Activated naive CD8-positive, alpha-beta T cell (primary cell): ENCODE data around the gene GPR155.
A peak's percentile ranks its signal among the peaks of the same experiment; 100 is the strongest.
"Not testable (repeated sequence)": the region's sequence is repeated elsewhere in the genome, so short reads cannot be mapped to it uniquely, and the experiment has no call there.

Source experiments
- H3K27ac Mint-ChIP-seq: one replicate; pipeline ENCODE4 v1.8.0; 2021; ENCODE audit warnings: mixed read lengths
- H3K27me3 Mint-ChIP-seq: one replicate; pipeline ENCODE4 v1.8.0; 2021; ENCODE audit warnings: mixed read lengths
- H3K36me3 Mint-ChIP-seq: one replicate; pipeline ENCODE4 v1.8.0; 2021; ENCODE audit warnings: mixed read lengths
- H3K4me1 Mint-ChIP-seq: one replicate; pipeline ENCODE4 v1.8.0; 2021; ENCODE audit warnings: low read depth, mixed read lengths
- H3K4me3 Mint-ChIP-seq: one replicate; pipeline ENCODE4 v1.8.0; 2021; ENCODE audit warnings: mild to moderate bottlenecking, mixed read lengths
- H3K9me3 Mint-ChIP-seq: one replicate; pipeline ENCODE4 v1.8.0; 2021; ENCODE audit warnings: low read depth, mixed read lengths

The GPR155 gene

DNA sequence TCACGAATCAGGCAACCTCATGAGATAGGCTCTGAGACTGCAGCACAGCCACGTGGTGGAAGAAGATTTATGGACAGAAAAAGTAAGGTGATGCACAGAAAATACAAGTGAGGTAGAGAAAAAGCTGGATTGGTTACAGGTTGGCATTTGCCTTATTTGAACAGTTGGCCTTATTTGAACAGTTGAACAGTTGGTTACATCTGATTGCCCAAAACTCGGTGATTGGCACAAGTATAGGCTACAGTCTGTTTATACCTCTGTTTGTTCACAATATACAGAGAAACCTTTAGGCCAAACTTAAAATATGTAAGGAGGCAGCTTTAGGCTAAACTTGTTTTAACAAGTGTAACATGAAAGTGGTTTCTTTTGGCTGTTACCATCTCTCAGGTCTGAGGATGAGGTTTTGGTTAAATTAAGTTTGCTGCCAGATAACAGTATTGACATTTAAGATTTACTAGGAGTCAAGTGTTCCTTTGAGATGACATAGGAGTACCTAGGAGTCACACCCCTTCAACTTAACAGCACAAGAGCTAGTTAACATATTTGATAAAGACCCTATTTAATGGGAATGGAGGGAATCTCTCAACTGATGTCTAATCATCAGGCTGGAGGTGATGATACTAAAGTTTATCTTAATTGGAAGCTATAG lies 16.5 kb upstream of the GPR155 start:
- Mint-ChIP-seq H3K27ac (no peak overlapping the region), H3K4me3 (no peak overlapping the region), H3K27me3 (no peaks in the 10 kb centered on the region), H3K4me1 (peaks cover 9% of the 10 kb centered on the region), H3K36me3 (peaks cover 11% of the 10 kb centered on the region), H3K9me3 (no peaks in the 10 kb centered on the region)

DNA sequence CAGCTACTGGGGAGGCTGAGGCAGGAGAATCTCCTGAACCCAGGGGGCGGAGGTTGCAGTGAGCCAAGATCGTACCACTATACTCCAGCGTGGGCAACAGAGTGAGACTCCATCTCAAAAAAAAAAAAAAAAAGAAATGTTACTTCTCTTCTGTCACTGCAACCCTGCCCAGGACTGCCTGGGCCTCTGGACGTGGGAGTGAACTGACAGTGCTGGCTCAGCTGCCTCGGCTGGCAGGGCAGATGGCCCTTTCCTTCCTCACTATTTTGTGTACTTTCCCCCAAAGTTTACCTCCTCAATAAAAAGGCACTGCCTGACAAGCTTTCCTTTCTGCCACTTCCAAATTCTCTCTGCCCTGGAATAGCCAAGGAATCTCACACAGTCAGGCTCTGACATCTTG lies 12.5 kb upstream of the GPR155 start:
- Mint-ChIP-seq H3K4me3 (no peak overlapping the region), H3K27me3 (no peaks in the 10 kb centered on the region), H3K36me3 (peaks cover 2% of the 10 kb centered on the region), H3K4me1 (peaks cover 31% of the 10 kb centered on the region), H3K9me3 (no peaks in the 10 kb centered on the region), H3K27ac (no peak overlapping the region)

DNA sequence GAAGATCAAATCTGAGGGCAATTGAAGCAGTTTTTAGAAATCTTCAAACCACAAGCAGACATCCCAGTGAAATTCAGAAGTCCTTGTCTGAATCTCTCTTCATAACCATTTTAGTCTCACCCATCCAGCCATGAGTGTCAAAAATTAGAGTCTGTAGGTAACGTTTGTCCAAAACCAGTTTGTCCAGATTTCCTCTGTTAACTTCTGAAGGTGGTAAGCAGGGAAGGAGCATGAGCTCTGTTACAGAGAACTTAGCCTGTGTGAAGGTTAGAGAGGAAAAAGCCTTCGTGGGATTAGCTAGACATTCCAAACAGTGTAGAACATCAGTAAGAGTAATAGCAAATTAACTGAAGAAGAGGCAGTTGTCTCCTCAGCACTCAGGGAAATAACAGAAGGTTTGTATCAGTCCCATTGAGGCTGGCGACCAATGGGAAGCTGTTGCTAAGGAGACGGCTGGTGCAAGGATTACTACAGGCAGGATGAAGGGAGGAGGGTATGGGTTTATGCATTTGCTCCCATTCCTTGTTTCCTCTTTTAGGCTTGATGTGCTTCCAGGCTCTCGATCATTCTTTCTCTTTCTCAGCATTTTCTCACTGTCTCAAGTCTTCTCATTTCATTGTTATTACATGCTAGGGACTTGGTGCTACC lies 8.7 kb upstream of the GPR155 start:
- Mint-ChIP-seq H3K27me3 (no peaks in the 10 kb centered on the region), H3K27ac (peak overlapping the region; percentile 97), H3K36me3 (no peaks in the 10 kb centered on the region), H3K9me3 (no peaks in the 10 kb centered on the region), H3K4me1 (peaks cover 60% of the 10 kb centered on the region), H3K4me3 (no peak overlapping the region)

DNA sequence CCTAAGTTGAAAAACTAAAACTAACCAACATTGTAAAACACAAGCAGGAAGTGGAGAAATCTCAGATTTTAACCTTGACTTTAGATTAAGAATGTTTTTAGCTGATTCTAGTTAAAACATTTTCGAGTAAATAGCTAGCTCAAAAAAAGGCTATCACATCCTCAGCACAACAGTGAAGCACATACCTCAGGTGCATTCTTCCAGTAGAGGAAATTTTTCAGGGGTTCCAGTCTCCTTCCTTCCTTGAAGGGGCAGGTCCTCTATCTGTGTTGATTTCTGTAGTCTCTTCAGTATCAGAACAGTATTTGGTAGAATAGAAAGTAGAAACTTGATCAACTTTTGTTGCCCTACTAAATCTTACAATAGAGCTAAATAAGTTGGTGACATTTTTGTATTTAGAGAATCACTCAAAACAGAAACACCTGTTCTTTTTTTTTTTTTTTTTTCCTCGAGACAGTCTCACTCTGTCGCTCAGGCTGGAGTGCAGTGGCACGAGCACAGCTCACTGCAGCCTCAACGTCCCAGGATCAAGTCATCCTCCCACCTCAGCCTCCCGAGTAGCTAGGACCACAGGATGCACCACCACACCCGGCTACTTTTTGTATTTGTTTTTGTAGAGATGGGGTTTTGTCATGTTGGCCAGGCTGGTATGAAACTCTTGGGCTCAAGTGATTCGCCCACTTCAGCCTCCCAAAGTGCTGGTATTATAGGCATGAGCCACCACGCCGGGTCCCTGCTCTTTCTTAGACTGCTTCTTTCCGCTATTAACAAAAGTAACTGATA lies 6.9 kb upstream of the GPR155 start:
- Mint-ChIP-seq H3K4me3 (peak overlapping the region; percentile 89), H3K36me3 (no peaks in the 10 kb centered on the region), H3K27me3 (no peaks in the 10 kb centered on the region), H3K9me3 (no peaks in the 10 kb centered on the region), H3K27ac (peak overlapping the region; percentile 97), H3K4me1 (peaks cover 74% of the 10 kb centered on the region)

DNA sequence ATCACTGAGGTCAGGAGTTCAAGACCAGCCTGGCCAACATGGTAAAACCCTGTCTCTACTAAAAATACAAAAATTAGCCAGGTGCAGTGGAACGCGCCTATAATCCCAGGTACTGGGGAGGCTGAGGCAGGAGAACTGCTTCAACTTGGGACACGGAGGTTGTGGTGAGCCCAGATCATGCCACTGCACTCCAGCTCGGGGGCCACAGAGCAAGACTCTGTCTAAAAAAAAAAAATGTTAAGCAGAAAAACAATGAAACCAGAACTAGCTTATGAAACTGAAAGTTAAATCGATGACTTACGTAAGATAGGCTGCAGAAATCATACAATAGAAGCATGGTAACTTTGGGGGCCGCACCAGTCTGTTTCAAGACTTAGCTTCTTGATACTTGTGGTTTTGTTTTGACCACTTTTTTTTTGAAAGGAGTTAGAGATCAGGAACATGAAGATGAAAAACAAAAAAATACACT lies 6.2 kb upstream of the GPR155 start:
- peak overlapping the region; percentile 97 for H3K27ac Mint-ChIP-seq
- no peaks in the 10 kb centered on the region for H3K36me3 Mint-ChIP-seq
- no peaks in the 10 kb centered on the region for H3K9me3 Mint-ChIP-seq
- peaks cover 79% of the 10 kb centered on the region for H3K4me1 Mint-ChIP-seq
- H3K27me3 Mint-ChIP-seq = no peaks in the 10 kb centered on the region
- peak overlapping the region; percentile 89 for H3K4me3 Mint-ChIP-seq

DNA sequence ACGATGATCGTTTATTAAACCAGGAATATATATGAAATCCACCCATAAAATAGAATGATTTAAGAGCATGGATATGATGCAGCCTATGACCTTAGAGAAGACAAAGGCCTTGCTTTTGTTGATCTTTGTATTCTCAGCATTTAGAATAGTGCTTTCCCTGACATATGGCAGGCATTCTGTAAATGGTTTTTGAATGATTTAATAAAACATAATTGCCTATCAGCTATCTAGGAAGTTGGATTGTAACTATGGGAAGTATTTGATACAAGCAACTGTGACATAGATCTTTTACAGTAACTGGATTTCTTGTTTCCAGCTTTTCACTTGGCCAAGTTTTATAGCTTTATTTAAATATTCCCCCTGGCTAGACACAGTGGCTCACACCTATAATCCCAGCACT lies 5.1 kb upstream of the GPR155 start:
- Mint-ChIP-seq H3K9me3 (no peaks in the 10 kb centered on the region), H3K4me3 (no peak overlapping the region), H3K36me3 (no peaks in the 10 kb centered on the region), H3K27me3 (no peaks in the 10 kb centered on the region), H3K4me1 (peaks cover 84% of the 10 kb centered on the region), H3K27ac (peak overlapping the region; percentile 97)

DNA sequence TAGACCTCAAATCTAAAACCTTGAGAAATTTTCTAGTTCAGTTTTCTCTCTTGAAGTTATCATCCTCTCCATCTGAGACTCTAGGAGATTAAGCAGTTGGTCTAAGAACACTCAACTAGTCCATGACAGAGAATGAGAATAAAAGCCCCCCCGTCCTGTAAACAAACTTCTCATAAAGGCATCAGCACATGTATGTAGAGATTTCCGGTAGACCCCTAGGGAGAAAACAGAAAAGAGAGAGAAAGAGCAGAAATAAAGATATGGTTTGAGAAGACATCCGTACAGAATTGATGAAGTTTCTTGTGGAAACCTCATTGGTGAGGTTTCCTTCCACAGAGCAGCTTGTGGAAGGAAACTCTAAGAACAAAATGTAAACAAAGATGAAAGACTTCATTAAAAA lies 3.2 kb upstream of the GPR155 start:
- H3K9me3 Mint-ChIP-seq = no peaks in the 10 kb centered on the region
- H3K27ac Mint-ChIP-seq = peak overlapping the region; percentile 92
- H3K4me1 Mint-ChIP-seq = peaks cover 76% of the 10 kb centered on the region
- no peaks in the 10 kb centered on the region for H3K27me3 Mint-ChIP-seq
- no peaks in the 10 kb centered on the region for H3K36me3 Mint-ChIP-seq
- peak overlapping the region; percentile 74 for H3K4me3 Mint-ChIP-seq

DNA sequence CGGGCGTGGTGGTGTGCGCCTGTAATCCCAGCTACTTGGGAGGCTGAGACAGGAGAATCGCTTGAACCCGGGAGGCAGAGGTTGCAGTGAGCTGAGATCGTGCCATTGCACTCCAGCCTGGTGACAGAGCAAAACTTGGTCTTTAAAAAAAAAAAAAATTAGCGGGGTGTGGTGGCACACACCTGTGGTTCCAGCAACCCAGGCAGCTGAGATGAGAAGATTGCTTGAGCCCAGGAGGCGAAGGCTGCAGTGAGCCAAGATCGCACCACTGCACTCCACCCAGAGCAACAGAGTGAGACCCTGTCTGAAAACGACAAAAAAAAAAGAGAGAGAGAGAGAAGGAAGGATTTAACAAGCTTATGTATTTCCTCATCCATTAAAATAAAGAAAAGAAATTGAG lies 2.7 kb upstream of the GPR155 start:
- H3K27me3 Mint-ChIP-seq, H3K9me3 Mint-ChIP-seq, H3K36me3 Mint-ChIP-seq: not testable (repeated sequence)
- peak overlapping the region; percentile 92 for H3K27ac Mint-ChIP-seq
- H3K4me1 Mint-ChIP-seq = peaks cover 76% of the 10 kb centered on the region
- peak overlapping the region; percentile 74 for H3K4me3 Mint-ChIP-seq

DNA sequence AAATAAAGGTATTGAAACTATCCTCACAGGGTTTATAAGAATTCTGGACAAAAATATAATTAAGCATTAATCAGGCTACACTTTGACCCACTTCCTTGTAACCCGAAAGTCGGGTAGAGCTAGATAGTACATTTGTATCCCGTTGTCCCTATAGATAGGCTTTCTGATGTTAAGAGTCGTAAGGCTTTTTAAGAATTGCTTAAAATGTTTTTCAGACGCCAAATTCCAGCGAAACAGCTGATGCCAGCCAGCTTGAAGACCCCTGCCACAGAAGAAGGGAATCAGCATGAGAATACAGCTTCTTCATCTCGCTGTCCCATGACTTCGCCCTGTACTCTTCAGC lies 962 bp upstream of the GPR155 start:
- Mint-ChIP-seq H3K9me3 (no peaks in the 10 kb centered on the region), H3K4me3 (peak overlapping the region; percentile 65), H3K27ac (peak overlapping the region; percentile 95), H3K27me3 (no peaks in the 10 kb centered on the region), H3K36me3 (peaks cover 2% of the 10 kb centered on the region), H3K4me1 (peaks cover 69% of the 10 kb centered on the region)

DNA sequence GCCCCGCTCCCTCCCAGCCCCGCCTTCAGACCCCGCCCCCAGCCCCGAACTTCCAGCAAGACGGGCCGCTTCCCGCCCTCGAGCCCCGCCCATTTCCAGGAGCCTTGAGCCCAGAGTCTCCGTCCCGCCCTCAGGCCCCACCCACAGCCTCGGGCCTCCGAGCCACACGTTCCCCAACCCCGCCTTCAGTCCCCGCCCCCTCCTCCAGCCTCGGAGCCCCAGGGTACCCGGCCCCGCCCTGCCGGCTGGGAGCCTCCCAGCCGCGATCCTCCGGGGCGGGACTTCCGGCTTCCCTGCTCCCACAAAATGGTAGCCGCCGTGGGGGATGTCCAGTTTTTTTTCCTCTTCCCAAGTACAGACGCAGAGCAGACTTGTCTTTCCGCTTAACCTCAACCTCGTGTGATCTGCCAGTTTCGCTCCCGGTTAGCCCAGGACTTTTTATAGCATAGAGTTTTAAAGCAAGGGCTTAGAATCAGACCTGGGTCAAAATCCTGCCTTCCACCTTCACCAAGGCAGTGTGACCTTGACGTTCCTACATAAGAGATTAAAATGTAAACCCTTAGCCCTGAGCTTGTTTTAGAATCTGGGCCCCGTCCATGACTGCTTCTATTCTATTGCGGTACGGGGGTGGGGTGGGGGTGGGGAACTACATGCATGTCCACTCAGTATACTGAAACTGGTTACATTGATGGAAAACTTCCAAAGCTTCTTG lies 435 bp upstream of the GPR155 start:
- Mint-ChIP-seq H3K4me1 (peaks cover 69% of the 10 kb centered on the region), H3K27ac (peak overlapping the region; percentile 95), H3K36me3 (peaks cover 4% of the 10 kb centered on the region)

DNA sequence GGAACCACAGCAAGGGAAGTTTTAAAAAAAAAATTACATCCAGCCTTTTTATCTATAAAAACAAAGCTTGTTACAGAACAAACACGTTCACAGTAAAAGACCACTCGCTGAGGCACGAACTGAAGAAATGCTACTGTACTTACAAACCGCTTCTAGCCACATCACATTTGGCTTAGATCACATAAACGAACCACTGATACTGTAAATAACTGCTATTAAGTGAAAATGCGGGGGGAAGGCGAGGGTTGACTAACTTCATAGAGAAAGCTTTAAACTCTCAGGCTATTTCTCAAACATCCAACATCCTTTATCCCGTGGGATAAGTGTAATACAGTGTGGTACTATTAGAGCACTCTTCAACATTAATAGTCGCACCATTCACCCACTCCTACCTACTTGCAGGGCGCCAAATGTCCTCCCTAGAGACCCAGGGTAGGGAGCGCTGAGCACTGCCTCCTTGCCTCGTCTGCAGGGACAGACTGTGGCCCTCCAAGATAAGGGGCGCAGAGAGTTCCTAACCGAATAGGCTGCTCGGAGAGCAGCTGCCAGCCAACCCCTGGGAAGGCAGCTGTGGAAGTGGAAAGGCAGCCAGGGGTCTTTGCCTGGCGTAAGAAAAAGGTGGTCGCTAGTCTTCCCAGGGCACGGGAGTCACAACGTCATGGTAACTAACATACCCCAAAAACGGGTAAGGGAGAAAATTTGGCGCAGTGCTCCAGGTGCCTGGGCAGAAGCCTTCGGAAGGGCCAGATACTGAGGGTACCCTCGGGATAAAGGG lies 854 bp downstream of the GPR155 start:
- Mint-ChIP-seq H3K27me3 (no peaks in the 10 kb centered on the region), H3K4me3 (peak overlapping the region; percentile 99), H3K36me3 (peaks cover 7% of the 10 kb centered on the region), H3K4me1 (peaks cover 63% of the 10 kb centered on the region), H3K9me3 (no peaks in the 10 kb centered on the region), H3K27ac (peak overlapping the region; percentile 98)

More for the DNA sequence above, 435 bp upstream of the GPR155 start:
- H3K9me3 Mint-ChIP-seq = no peaks in the 10 kb centered on the region
- no peaks in the 10 kb centered on the region for H3K27me3 Mint-ChIP-seq
- peak overlapping the region; percentile 99 for H3K4me3 Mint-ChIP-seq

DNA sequence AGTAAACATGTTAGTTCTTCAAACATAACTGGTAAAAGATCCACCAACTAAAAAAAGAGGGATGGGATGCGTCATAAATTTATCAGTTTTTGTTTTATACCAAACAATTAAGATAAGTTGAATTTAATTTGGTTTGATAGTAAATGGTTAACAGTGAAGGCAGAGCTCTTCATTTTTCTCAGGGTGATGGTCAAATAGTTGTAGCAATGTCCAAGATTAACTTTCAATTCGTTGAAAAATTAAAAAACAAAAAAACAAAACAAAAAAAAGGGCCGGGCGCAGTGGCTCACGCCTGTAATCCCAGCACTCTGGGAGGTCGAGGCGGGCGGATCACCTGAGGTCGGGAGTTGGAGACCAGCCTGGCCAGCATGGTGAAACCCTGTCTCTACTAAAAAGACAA lies 1.8 kb downstream of the GPR155 start:
- peak overlapping the region; percentile 30 for H3K27ac Mint-ChIP-seq
- peaks cover 57% of the 10 kb centered on the region for H3K4me1 Mint-ChIP-seq
- not testable (repeated sequence) for H3K9me3 Mint-ChIP-seq, H3K36me3 Mint-ChIP-seq, H3K27me3 Mint-ChIP-seq
- H3K4me3 Mint-ChIP-seq = peak overlapping the region; percentile 99

DNA sequence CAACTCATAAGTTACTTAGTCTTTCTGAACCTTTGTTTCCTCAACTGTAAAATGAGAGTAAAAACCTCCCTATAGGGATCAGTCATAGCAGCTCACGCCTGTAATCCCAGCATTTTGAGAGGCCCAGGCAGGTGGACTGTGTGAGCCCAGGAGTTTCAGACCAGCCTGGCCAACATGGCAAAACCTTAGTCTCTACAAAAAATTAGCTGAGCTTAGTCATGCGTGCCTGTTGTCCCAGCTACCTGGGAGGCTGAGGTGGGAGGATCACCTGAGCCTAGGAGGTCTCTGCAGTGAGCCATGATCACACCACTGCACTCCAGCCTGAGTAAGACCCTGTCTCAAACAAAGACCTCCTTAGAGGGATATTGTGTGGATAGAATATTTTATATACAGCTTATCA lies 2.3 kb downstream of the GPR155 start:
- peaks cover 56% of the 10 kb centered on the region for H3K4me1 Mint-ChIP-seq
- H3K9me3 Mint-ChIP-seq = no peaks in the 10 kb centered on the region
- peak overlapping the region; percentile 30 for H3K27ac Mint-ChIP-seq
- H3K27me3 Mint-ChIP-seq = no peaks in the 10 kb centered on the region
- peaks cover 7% of the 10 kb centered on the region for H3K36me3 Mint-ChIP-seq
- H3K4me3 Mint-ChIP-seq = peak overlapping the region; percentile 99

DNA sequence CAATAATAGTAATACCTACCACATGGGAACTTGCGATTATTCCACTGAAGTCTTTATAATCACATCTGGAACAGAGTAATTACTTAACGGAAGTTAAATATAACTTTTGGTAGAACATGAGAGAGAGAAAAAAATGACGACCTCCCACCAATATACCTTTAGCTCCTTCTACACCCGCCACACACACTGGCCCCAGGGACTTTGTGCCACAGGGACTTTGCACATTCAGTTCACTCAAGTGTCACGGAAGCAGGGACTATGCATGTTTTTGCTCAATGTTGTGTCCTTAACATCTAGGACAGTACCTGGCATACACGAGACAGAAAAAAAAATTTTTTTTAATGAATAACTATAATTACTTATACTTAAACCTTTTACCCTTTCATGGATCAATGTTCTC lies 4.0 kb downstream of the GPR155 start:
- H3K27ac Mint-ChIP-seq = peak overlapping the region; percentile 54
- H3K4me3 Mint-ChIP-seq = no peak overlapping the region
- peaks cover 9% of the 10 kb centered on the region for H3K36me3 Mint-ChIP-seq
- no peaks in the 10 kb centered on the region for H3K27me3 Mint-ChIP-seq
- H3K9me3 Mint-ChIP-seq = no peaks in the 10 kb centered on the region
- H3K4me1 Mint-ChIP-seq = peaks cover 52% of the 10 kb centered on the region
